HG03095 (cell line): Measurements from ENCODE around the gene THEMIS2.
"Not testable (repeated sequence)": the region's sequence is repeated elsewhere in the genome, so short reads cannot be mapped to it uniquely, and the experiment has no call there.

Experiments used
- ATAC-seq: cut with Tn5 transposase; IDR thresholded peaks from one replicate; pipeline ENCODE4 v1.9.1; 2021; ENCODE audit warnings: moderate library complexity; ENCODE audit not compliant: unreplicated experiment

THEMIS2 gene

GRCh38 chr1:27872059-27872801 is at the start of gene THEMIS2:
Gene THEMIS2 (plus strand): TSS chr1:27872544. CDS start chr1:27872572, 28 bp downstream.
- ATAC-seq = no peak

DNA sequence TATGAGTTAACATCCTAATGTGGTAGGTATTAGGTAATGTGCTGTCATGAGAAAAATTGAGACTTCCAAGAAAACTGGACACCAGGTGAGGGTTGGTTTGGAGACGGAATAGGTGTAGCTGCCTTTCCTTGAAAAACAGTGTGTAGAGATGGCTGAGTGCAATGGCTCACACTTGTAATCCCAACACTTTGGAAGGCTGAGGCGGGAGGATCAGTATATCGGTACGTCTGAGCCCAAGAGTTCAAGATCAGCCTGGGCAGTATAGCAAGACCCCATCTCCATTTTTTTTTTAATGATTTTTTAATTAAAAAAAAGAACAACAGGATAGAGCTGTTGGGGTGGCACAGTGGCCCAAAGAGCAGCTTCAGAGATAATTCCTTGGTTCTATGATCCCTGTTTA is 48.6 kb upstream of the THEMIS2 start:
- no peak for ATAC-seq

DNA sequence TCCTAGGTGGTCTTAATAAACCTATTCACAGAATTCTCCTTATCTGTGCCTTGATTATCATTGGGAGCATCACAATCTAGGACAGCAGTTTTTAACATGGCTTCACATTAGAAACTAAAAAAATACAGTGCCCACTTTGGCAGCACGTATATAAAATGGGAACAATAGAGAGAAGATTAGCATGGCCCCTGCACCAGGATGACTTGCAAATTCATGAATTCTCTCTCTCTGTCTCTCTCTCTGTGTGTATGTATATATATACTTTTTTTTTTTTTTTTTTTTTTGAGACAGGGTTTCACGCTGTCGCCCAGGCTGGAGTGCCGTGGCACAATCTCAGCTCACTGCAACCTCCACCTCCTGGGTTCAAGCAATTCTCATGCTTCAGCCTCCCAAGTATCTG is 47.9 kb upstream of the THEMIS2 start:
- ATAC-seq = no peak

DNA sequence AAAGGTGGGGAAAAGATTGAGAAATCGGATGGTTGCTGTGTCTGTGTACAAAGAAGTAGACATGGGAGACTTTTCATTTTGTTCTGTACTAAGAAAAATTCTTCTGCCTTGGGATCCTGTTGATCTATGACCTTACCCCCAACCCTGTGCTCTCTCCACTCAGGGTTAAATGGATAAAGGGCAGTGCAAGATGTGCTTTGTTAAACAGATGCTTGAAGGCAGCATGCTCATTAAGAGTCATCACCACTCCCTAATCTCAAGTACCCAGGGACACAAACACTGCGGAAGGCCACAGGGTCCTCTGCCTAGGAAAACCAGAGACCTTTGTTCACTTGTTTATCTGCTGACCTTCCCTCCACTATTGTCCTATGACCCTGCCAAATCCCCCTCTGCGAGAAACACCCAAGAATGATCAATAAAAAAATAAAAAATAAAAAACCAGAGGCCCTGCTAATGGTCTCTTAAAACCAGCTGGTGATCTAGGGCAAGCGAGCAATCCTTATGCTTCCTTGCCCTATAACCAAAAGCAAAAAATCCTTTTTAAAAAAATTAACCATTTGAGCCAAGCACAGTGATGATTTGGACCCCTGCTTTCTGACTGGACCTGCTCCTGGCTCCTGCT is 42.9 kb upstream of the THEMIS2 start:
- not testable (repeated sequence) for ATAC-seq

GRCh38 chr1:27830621-27831440 is 41.5 kb upstream of the THEMIS2 start, which contains the start of gene PPP1R8:
Gene PPP1R8 (plus strand): TSS chr1:27830782. CDS start chr1:27830836, 54 bp downstream.
- ATAC-seq = peak; percentile 87

DNA sequence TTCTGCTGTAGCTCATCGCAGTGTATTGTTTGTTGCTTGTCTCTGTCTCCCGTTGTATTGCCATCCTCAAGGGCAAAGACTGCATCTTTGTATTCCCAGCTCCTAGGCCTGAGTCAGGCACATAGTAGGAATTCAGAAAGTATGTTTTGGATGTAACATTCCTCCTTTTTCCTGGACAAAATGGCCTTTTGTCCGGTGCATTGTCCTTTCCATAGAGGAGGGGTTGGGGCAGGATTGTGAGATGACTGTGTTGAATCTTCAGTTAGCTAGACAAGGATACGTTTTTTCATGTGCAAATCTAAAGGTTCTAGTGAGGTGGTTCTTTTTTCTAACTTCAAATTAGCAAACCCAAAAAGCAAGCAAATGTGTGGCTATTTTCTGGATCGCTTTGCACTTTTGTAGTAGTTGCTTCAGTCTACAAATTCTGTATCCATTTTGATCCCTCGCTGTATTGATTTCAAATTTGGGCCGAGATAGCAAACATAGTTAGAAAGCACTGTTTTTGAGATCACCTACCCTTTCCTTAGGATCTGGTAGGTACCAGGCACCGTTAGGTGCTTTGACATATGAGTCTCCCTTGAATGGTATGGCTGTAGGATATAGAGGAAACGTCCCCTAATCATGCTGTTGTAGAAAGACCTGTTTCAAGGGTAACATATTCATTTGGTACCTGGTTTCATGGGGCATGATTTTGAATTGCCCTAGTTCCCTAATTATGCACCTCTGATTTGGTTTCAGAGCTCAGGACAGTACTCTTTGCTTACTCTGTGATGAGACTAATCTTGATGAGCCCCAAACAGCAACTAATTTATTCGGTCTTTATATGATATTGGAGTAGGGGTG is 40.6 kb upstream of the THEMIS2 start:
- ATAC-seq = no peak

DNA sequence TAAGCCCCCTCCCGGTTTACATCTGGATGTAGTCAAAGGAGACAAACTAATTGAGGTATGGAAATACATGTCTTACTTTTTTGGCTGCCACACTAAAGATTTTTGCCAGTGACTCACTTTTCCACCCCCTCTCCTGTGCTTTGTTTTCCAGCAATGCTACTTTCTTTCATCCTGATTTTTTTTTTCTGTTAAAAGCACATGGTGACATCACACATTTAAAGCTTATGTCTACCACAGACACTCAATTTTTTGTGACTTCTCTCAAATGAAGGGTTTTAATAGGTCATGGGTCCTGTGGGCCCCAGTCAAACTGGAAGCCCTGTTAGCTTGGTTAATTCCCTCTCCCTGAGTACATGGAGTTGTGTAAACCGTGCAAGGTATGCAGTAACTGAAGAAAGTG is 39.6 kb upstream of the THEMIS2 start:
- ATAC-seq = no peak

- ATAC-seq = no peak
Measured at GRCh38 chr1:27833470-27833869, 38.9 kb upstream of the THEMIS2 start.

DNA sequence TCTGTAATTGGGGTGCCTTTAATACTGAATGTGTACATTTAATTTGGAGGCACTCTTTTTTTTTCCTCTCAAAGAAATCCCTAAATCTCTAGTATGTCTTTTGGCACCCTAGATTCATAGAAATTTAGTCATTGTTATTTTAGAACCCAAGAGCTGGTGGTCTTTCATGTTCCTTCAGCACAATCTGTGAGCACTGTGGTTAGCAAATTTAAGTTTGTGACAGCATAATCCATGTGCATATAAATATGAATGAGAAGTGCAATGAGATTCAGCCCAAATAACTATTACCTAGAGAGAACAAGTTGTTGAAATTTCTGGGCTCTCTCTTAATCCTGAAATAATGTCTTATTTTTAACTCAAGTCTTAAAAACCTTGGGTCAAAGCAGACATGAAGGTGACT is 37.3 kb upstream of the THEMIS2 start:
- no peak for ATAC-seq

DNA sequence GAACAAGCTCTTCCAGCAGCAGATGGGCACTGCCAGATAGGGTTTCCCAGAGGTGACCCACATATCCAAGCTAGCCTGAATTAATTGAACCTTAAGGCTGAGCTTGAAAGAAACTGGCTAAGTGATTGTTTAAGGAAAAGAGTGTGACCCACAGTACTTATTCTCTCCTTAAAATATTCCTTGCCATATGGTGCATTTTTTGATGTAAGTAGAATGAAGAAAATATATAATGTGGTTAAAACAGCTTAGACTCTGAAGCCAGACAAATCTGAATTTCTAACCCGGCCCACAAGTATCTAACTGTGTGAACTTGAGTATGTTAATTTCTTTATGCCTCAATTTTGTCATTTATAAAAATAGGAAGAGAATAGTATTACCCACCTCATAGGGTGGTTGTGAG is 36.8 kb upstream of the THEMIS2 start:
- no peak for ATAC-seq

DNA sequence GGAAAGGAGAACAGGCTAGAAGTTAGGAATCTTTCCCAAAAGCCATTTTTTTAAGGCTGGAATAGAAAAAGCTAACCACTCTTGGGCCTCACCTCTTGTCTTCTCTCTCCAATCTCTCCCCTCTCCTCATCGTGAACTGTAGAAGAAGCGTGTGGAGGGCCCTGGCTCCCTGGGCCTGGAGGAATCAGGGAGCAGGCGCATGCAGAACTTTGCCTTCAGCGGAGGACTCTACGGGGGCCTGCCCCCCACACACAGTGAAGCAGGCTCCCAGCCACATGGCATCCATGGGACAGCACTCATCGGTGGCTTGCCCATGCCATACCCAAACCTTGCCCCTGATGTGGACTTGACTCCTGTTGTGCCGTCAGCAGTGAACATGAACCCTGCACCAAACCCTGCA is 22.4 kb upstream of the THEMIS2 start:
- ATAC-seq = no peak

GRCh38 chr1:27855085-27855484 is 17.3 kb upstream of the THEMIS2 start:
- no peak for ATAC-seq

- ATAC-seq = no peak
Measured at GRCh38 chr1:27856561-27857343, 15.6 kb upstream of the THEMIS2 start.

GRCh38 chr1:27857552-27857951 is 14.8 kb upstream of the THEMIS2 start:
- not testable (repeated sequence) for ATAC-seq

DNA sequence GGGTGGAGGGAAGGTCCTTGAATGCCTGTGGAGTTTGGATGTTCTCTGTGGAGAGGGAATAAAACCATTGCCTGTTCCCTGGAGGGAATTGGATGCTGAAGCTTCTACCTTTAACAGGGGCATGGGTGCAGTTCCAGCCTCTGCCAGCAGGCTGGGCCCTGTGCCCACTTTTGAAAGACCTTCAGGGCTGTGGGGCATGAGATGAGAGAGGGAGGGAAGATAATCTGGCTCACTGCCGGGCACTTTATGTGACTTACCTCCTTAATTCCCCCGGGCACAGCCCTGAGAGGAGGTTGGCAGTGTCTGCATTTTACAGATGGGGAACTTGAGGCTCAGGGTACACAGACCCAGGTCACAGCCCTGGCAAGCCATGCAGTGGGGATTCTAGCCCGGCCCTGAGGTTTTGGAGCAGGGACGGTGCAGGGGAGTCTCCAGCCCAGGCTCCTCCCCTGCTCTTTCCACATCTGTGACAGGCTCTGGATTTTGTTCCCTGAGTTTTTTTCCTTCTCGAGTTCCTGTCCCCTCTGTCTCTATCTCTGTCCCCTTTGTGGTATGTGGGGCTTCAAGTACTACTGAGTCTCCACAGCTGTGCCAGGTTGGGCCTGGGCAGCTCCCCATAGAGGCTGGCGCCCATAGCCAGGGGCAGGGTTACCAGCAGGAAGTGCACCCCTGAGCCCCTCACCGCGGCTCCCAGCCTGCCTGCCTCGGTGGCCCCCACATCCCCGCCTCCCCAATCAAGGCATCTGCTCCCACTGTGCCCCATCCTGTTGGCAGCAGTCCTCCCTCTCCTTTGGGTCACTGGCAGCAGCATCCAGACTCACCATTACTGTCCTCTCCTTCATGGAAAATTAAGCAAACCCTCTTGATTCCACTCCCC is 14.0 kb upstream of the THEMIS2 start:
- ATAC-seq = no peak

DNA sequence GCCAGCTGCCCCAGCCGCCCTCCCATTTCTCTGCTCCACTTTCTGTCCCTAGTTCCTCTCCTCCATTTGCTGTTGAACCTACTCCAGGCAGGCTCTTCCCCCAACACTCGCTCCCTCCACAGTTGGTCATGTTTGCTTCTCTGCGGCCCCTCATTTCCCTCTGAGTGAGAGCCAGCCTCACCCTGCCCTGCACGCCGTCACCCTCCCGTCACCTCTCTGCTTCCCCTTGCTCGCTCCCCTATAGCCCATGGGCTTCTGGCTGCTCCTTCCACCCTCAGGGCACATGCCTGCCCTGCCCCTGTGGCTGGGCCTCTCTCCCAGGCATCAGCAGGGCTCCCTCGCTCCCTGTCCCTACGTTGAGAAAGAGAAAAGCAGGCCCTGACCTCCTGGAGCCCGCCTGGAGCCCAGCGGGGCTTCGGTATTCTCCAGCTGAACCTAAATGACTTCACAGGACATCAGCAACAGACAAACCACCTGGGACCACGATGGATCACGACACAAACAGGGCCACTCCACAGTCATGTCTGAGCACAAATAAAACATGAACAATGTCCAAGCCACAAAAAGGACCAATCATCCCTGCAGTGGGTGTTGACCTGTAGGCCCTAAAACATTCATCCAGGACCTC is 13.3 kb upstream of the THEMIS2 start:
- no peak for ATAC-seq

- no peak for ATAC-seq
Measured at GRCh38 chr1:27861436-27861835, 10.9 kb upstream of the THEMIS2 start.

GRCh38 chr1:27862004-27862403 is 10.3 kb upstream of the THEMIS2 start:
- ATAC-seq = no peak
